ENCODE measurements around the gene LRP1B. TPM values are rescaled to one million over a fixed set of nuclear protein-coding genes. Genes with fewer than 3 reads are reported as not detected.

LRP1B gene
- total RNA-seq, 1 experiment from 2014 or later: 0.52 TPM

- CTCF ChIA-PET: no interaction called here
- no peak for DNase-seq (ENCODE audit: low spot score)
- H3K27ac Mint-ChIP-seq: no peak overlapping the region
- no peak for ATAC-seq
- no peaks in the 10 kb centered on the region for H3K27me3 Mint-ChIP-seq (ENCODE audit: low read depth)
- H3K9me3 Mint-ChIP-seq: no peaks in the 10 kb centered on the region
- H3K4me3 Mint-ChIP-seq: no peak overlapping the region
- no peaks in the 10 kb centered on the region for H3K4me1 Mint-ChIP-seq
- TF ChIP-seq KAT7 (CRISPR knock-in tag; IDR thresholded peaks at IDR 0.05; ENCODE audit: borderline replicate concordance) (no peak), E2F4 (CRISPR knock-in tag; IDR thresholded peaks at IDR 0.05; ENCODE audit: borderline replicate concordance, low read depth) (no peak), NFE2L1 (CRISPR knock-in tag; IDR thresholded peaks at IDR 0.05) (no peak), MLX (CRISPR knock-in tag; IDR thresholded peaks at IDR 0.05) (no peak), FOXJ3 (CRISPR knock-in tag; IDR thresholded peaks at IDR 0.05; ENCODE audit: borderline replicate concordance) (no peak), FOXK1 (CRISPR knock-in tag; IDR thresholded peaks at IDR 0.05) (no peak), TEAD1 (CRISPR knock-in tag; IDR thresholded peaks at IDR 0.05) (no peak), ERG (CRISPR knock-in tag; IDR thresholded peaks at IDR 0.05) (no peak), ATF1 (CRISPR knock-in tag; IDR thresholded peaks at IDR 0.05) (no peak)
- POLR2A ChIA-PET: no interaction called here
- H3K36me3 Mint-ChIP-seq: no peaks in the 10 kb centered on the region
These were observed 1527.4 kb downstream of the LRP1B start for GRCh38 chr2:140603416-140603815.

GRCh38 chr2:140601801-140602200, 1529.0 kb downstream of the LRP1B start:
- ChIA-PET CTCF (no interaction called here), POLR2A (interaction anchor here (0.7 kb wide), 2 partner anchors 23 to 53 kb away, joined by 3 read pairs; no protein-coding TSS in a partner anchor)
- no peaks in the 10 kb centered on the region for H3K27me3 Mint-ChIP-seq (ENCODE audit: low read depth)
- no peak overlapping the region for H3K4me3 Mint-ChIP-seq
- no peaks in the 10 kb centered on the region for H3K4me1 Mint-ChIP-seq
- H3K36me3 Mint-ChIP-seq: no peaks in the 10 kb centered on the region
- no peaks in the 10 kb centered on the region for H3K9me3 Mint-ChIP-seq
- ATAC-seq (no peak), DNase-seq (ENCODE audit: low spot score) (no peak)
- no peak for TF ChIP-seq ZNF121 (CRISPR knock-in tag; IDR thresholded peaks at IDR 0.05)
- no peak for TF ChIP-seq ZMAT4 (CRISPR knock-in tag; IDR thresholded peaks at IDR 0.05)
- TF ChIP-seq RELA (CRISPR knock-in tag; IDR thresholded peaks at IDR 0.05; ENCODE audit: borderline replicate concordance): no peak
- no peak for TF ChIP-seq USF1 (CRISPR knock-in tag; IDR thresholded peaks at IDR 0.05)
- no peak for TF ChIP-seq AR (CRISPR knock-in tag; IDR thresholded peaks at IDR 0.05)
- TF ChIP-seq GTF2I (CRISPR knock-in tag; conservative IDR thresholded peaks at IDR 0.05): no peak
- no peak for TF ChIP-seq GABPB1 (CRISPR knock-in tag; IDR thresholded peaks at IDR 0.05)
- no peak for TF ChIP-seq ETV6 (CRISPR knock-in tag; IDR thresholded peaks at IDR 0.05)
- TF ChIP-seq ESRRA (CRISPR knock-in tag; IDR thresholded peaks at IDR 0.05; ENCODE audit: borderline replicate concordance): no peak
- TF ChIP-seq HMGXB4 (CRISPR knock-in tag; IDR thresholded peaks at IDR 0.05): no peak
- no peak for TF ChIP-seq NFATC4 (CRISPR knock-in tag; IDR thresholded peaks at IDR 0.05)
- no peak for TF ChIP-seq FOXP1 (CRISPR knock-in tag; IDR thresholded peaks at IDR 0.05; ENCODE audit: borderline replicate concordance)
- TF ChIP-seq ERG (CRISPR knock-in tag; IDR thresholded peaks at IDR 0.05): no peak
- no peak overlapping the region for H3K27ac Mint-ChIP-seq

Data from WTC11 (cell line).